Skeletal muscle tissue (tissue), 4 donors: ENCODE data around the gene ZFP36L2. TPM values are rescaled to one million over a fixed set of nuclear protein-coding genes. Genes with fewer than 3 reads are reported as not detected.
"Not testable (repeated sequence)": the region's sequence is repeated elsewhere in the genome, so short reads cannot be mapped to it uniquely, and the experiment has no call there.

Experiments
- H3K27ac ChIP-seq: one replicate; pipeline ENCODE4 v1.7.0; 2013; ENCODE audit warnings: mild to moderate bottlenecking, low read depth, low read length, inconsistent platforms
- H3K27me3 ChIP-seq, 3 donors: one replicate each; pipeline ENCODE4 v1.7.0; 2013; ENCODE audit warnings: low read length in 3 of 3; ENCODE audit not compliant: control insufficient read depth in 3 of 3, insufficient read depth in 3 of 3
- H3K36me3 ChIP-seq, 3 donors: one replicate each; pipeline ENCODE4 v1.7.0; 2013; ENCODE audit warnings: low read length in 3 of 3; ENCODE audit not compliant: control insufficient read depth in 3 of 3, insufficient read depth in 3 of 3
- H3K4me1 ChIP-seq, 3 donors: one replicate each; pipeline ENCODE4 v1.7.0; 2013; ENCODE audit warnings: low read length in 3 of 3, mild to moderate bottlenecking in 3 of 3; ENCODE audit not compliant: control insufficient read depth in 3 of 3, insufficient read depth in 3 of 3
- H3K4me3 ChIP-seq, 3 donors: one replicate each; pipeline ENCODE4 v1.7.0; 2013; ENCODE audit warnings: low read length in 3 of 3
- H3K9ac ChIP-seq, 3 donors: one replicate each; pipeline ENCODE4 v1.7.0; 2013; ENCODE audit warnings: low read length in 3 of 3, mild to moderate bottlenecking in 3 of 3, moderate library complexity in 2 of 3, low read depth in 1 of 3
- H3K9me3 ChIP-seq, 3 donors: one replicate each; pipeline ENCODE4 v1.7.0; 2013; ENCODE audit warnings: low read length in 3 of 3; ENCODE audit not compliant: control insufficient read depth in 3 of 3
- total RNA-seq: library from RNA; depleted of rRNA; stranded (reverse); fragments of >200 nt; gene quantifications from one replicate; pipeline ENCODE4 v1.2.3, GENCODE V29; 2014
- donor health status: Osteomylitis.

Gene ZFP36L2
- total RNA-seq, 1 donor from 2014 or later = 14.1 TPM

DNA sequence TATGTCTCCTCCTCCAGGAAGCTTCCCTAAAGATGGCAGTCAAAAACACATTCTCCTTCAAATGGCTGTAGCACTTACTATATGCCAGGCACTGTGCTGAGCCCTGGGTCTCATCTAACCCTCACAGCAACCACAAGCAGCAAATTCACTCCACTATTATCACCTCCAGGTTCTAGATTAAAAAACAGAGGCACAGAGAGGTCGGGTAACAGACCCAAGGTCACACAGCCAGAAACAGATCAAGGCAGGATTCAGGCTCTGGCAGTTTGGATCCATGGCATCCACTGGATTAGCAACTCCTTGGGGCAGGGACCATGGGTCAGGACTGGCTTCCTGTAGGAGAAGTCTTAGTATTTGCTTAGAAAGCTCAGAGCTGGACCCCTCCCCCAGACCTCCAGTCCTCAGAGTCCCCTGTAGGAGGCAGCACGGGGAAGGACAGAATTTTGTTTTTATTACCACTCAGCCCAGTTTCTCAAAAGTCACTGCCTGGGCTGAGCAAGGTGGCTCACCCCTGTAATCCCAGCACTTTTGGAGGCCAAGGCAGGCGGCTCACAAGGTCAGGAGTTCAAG, 34.4 kb downstream of the ZFP36L2 start:
- no peak overlapping the region for H3K9ac ChIP-seq
- no peaks in the 10 kb centered on the region for H3K9me3 ChIP-seq
- H3K4me1 ChIP-seq = peaks cover 0 to 2% (median 0%) of the 10 kb centered on the region in 3 donors
- H3K4me3 ChIP-seq = no peak overlapping the region
- H3K27me3 ChIP-seq = no peaks in the 10 kb centered on the region
- no peak overlapping the region for H3K27ac ChIP-seq
- no peaks in the 10 kb centered on the region for H3K36me3 ChIP-seq

DNA sequence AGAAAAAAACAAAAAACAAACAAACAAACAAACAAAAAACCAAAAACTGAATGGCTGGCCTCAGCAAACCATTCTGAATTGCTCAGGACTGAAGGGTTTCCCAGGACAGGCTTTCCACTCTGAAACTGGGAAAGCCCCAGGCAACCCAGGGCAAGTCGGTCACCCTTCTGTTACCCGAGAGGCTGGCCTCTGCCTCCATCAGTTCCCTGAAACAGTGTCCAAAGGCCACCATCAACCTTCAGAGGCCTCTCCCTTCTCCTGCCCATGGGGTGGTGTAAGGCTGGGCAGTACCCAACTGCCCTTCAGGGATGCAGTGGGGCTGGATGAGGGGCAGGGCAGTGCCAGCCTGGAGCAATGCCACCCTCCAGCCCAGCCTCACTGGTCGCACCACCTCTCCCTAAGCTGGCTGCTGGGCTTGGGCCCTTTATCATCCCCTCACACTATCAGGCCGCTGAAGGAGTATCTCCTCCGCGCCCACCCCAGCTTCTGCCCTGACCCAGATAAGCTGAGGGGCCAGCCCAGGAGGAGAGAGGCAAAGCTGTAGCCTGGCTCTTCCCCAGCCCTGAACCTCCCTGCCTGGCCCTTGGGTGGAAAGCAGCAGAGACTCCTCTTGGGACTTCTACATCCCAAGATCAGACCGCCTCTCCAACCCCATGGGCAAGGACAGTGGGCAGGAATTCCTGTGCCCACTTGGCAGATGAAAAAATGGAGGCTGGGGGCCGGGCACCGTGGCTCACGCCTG, 35.9 kb downstream of the ZFP36L2 start:
- no peak overlapping the region for H3K4me3 ChIP-seq
- peaks cover 0 to 4% (median 0%) of the 10 kb centered on the region in 3 donors for H3K4me1 ChIP-seq
- H3K27ac ChIP-seq = no peak overlapping the region
- H3K9me3 ChIP-seq = no peaks in the 10 kb centered on the region
- no peaks in the 10 kb centered on the region for H3K36me3 ChIP-seq
- H3K9ac ChIP-seq = no peak overlapping the region
- no peaks in the 10 kb centered on the region for H3K27me3 ChIP-seq

DNA sequence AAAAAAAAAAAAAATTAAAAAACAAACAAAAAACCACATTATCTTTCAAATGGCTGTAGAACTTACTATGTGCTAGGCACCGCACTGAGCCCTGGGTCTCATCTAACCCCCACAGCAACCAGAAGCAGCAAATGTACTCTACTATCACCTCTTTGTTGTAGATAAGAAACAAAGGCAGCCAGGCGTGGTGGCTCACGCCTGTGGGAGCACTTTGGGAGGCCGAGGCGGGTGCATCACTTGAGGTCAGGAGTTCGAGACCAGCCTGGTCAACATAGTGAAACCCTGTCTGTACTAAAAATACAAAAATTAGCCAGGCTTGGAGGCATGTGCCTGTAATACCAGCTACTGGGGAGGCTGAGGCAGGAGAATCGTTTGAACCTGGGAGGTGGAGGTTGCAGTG, 36.5 kb downstream of the ZFP36L2 start:
- not testable (repeated sequence) for H3K27ac ChIP-seq, H3K9me3 ChIP-seq, H3K9ac ChIP-seq, H3K27me3 ChIP-seq, H3K36me3 ChIP-seq, H3K4me3 ChIP-seq, H3K4me1 ChIP-seq

DNA sequence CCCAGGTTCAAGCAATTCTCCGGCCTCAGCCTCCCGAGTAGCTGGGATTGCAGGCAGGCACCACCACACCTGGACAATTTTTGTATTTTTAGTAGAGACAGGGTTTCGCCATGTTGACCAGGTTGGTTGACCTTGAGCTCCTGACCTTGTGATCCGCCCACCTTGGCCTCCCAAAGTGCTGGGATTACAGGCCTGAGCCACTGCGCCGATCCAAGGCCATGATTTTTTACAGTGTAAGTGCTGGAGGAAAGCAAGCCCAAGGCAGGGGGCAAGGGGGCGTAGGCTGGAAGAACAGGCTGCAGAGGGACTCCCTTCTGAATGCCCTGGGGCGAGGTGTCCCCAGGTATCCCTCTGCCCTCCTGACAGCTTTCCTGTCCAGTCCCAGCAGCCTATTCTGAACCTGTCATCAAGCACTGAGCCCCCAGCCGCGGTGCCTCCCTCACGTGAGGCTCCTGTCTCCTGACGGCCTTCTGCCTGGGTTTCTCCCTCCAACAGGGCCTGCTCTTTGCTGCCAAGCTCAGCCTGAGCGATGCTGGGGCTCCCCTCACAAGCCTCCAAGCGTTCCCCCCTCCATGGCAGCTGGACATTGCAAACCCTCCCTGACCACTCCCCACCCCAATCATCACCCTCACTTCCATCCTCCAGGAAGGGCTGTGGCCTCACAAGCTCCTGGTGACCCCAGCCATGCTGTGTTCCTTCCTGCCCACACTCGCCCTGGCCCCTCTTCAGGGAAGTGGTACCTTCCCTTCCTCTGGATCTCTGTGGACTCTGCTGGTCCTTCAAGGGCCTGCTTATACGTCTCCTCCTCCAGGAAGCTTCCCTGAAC, 37.6 kb downstream of the ZFP36L2 start:
- Histone ChIP-seq H3K27me3 (no peaks in the 10 kb centered on the region), H3K4me1 (peaks cover 0 to 4% (median 0%) of the 10 kb centered on the region in 3 donors), H3K27ac (no peak overlapping the region), H3K9ac (no peak overlapping the region), H3K36me3 (no peaks in the 10 kb centered on the region), H3K4me3 (no peak overlapping the region), H3K9me3 (no peaks in the 10 kb centered on the region)

DNA sequence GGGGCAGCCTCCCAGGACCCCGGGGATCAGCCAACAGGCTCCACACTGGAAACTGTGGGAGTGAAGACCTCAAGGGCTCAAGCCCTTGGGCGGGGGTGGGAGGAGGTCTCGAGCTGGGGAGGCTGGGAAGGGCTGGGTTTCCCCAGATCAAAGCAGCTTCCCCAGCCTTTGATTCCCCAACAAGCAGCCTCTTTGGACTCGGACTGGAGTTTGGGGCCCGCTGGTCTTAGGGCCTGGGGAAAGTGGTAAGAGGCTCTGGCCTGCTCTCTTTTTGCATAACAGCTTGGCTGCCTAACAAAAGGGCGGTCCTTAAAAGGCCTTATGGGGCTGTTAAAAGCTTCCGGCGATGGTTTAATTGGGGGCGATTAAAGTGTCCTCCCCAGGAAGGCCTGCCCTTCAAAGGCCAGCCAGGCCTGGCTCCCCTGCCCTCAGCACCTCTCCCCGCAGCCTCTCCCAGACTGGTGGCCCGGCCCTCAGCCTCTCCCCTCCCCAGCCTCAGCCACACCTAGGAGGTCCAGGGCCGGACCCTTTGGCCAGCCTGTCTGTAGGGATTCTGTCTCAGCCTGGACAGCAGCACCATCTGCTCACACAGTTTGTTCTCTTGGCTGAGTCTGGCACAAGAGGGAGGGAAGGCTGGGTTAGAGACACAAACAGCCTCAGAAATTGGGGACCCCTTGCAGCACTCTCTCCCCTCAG, 39.6 kb downstream of the ZFP36L2 start:
- no peak overlapping the region for H3K27ac ChIP-seq
- H3K9me3 ChIP-seq = no peaks in the 10 kb centered on the region
- H3K4me3 ChIP-seq = no peak overlapping the region
- no peaks in the 10 kb centered on the region for H3K27me3 ChIP-seq
- H3K4me1 ChIP-seq = peaks cover 0 to 4% (median 0%) of the 10 kb centered on the region in 3 donors
- peak overlapping the region in 1 of 3 donors; percentile 10 for H3K9ac ChIP-seq
- H3K36me3 ChIP-seq = no peaks in the 10 kb centered on the region

DNA sequence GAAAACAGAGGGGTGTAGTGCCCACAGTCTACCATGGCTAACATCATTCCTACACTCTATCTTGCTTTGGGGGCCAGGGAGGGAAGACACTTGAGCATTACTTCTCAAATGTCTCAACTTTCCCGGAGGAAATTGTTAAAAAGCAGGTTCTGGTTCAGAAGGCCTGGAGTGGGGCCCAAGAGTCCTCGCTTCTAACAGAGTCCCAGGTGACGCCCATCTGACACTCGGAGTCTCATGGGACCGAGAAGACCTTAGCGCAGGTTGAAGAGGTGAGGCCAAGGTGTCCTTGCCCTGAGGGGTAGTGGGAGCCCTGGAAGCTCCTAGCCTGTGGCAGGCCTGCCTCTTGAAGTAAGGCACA, 40.1 kb downstream of the ZFP36L2 start:
- no peaks in the 10 kb centered on the region for H3K9me3 ChIP-seq
- H3K4me3 ChIP-seq = no peak overlapping the region
- no peaks in the 10 kb centered on the region for H3K36me3 ChIP-seq
- H3K27me3 ChIP-seq = no peaks in the 10 kb centered on the region
- H3K27ac ChIP-seq = no peak overlapping the region
- peaks cover 0 to 4% (median 0%) of the 10 kb centered on the region in 3 donors for H3K4me1 ChIP-seq
- no peak overlapping the region for H3K9ac ChIP-seq

DNA sequence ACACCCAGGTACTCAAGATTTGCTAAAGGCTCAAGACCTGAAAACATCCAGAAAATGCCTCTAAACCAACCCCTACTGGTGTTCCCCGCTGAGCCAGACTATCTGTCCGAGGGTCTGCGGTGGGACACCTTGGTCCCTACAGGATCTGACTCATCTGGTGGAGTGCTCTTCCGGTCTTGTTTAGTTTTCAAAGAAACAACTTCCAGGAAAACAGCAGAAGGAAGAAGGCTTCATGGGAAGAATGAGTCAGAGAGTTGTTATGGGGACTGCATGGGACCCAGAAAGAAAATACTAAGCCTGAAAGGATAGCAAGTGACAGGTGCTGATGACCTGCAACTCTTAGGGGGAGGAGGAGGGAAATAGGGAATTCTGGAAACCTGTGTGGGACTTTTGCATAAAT, 41.3 kb downstream of the ZFP36L2 start:
- H3K9ac ChIP-seq = no peak overlapping the region
- H3K4me1 ChIP-seq = peaks cover 0 to 4% (median 0%) of the 10 kb centered on the region in 3 donors
- no peak overlapping the region for H3K4me3 ChIP-seq
- no peaks in the 10 kb centered on the region for H3K27me3 ChIP-seq
- H3K9me3 ChIP-seq = no peaks in the 10 kb centered on the region
- H3K27ac ChIP-seq = no peak overlapping the region
- no peaks in the 10 kb centered on the region for H3K36me3 ChIP-seq

DNA sequence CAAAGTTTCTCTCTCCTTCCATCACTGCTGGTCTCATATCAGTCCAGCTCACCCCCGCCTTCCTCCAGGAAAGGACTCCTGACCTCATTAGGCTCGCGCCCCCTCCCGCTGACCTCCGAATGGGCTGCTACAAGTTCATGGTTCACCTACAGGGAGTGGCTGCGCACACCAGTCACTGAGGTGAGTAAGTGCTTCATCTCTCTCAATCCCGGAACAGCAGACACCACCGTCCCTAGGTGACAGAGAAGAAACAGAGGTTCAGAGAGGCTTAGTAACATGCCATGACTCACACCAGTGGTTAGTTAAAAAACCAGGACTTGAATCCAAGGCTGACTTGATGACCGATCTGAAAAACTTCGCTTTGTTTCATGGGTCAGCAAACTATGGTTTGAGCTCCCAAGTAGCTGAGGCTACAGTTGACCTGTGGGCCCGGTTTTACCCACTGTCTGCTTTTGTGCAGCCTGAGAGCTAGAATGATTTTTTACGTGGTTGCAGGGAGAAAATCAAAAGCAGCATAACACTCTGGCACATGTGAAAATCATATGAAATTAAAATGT, 42.0 kb downstream of the ZFP36L2 start:
- no peaks in the 10 kb centered on the region for H3K9me3 ChIP-seq
- no peak overlapping the region for H3K9ac ChIP-seq
- H3K4me3 ChIP-seq = no peak overlapping the region
- H3K27me3 ChIP-seq = no peaks in the 10 kb centered on the region
- no peak overlapping the region for H3K27ac ChIP-seq
- peaks cover 1 to 5% (median 2%) of the 10 kb centered on the region in 3 donors for H3K4me1 ChIP-seq
- no peaks in the 10 kb centered on the region for H3K36me3 ChIP-seq

DNA sequence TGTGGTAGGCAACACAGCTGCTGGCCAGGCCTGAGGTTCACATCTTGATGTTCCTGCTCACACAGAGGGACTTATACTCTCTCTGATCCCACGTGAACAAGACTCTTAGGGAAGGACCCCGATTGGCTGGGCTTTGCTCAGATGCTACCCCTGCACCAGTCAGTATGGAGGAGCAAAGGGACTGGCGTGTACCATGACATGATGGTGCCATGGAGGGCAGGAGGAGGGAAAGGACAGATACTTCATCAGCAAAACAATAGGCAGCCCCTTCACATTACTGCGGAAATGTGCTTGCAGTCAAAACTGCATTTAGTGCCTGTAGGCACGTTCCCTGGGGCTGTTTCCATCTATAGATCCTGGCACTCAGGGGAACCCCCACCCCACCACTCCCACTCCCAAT, 42.7 kb downstream of the ZFP36L2 start:
- Histone ChIP-seq H3K36me3 (no peaks in the 10 kb centered on the region), H3K4me1 (peaks cover 8 to 11% (median 8%) of the 10 kb centered on the region in 3 donors), H3K9me3 (no peaks in the 10 kb centered on the region), H3K9ac (no peak overlapping the region), H3K4me3 (no peak overlapping the region), H3K27ac (no peak overlapping the region), H3K27me3 (no peaks in the 10 kb centered on the region)
